AG20443 (cell line): Measurements from ENCODE around the gene SPAG6.
"Not testable (repeated sequence)": the region's sequence is repeated elsewhere in the genome, so short reads cannot be mapped to it uniquely, and the experiment has no call there.

Experiments used
- DNase-seq: peaks from one replicate; pipeline ENCODE4 v3.0.0; 2012; ENCODE audit warnings: low spot score, mixed read lengths

The SPAG6 gene

DNA sequence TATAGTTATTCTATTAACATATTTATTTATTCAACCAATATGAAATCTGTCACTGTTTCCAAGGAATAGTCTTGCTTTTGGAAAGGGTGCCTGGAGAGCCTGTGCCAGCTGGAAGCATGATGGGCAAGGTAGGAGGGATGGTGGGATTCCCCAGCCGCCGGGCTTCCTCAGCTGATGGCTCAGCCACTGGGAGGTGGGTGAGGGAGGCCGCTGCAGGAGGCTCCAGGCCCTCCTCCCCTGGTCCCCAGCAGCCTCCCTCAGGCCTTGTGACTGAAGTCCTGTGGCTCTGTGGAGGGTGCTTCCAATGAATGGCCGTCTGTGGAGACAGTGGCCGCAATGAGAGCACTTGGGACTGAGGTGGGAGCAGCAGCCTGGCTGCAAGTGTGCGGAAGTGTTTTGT, 27.0 kb downstream of the SPAG6 start:
- DNase-seq, result no peak

DNA sequence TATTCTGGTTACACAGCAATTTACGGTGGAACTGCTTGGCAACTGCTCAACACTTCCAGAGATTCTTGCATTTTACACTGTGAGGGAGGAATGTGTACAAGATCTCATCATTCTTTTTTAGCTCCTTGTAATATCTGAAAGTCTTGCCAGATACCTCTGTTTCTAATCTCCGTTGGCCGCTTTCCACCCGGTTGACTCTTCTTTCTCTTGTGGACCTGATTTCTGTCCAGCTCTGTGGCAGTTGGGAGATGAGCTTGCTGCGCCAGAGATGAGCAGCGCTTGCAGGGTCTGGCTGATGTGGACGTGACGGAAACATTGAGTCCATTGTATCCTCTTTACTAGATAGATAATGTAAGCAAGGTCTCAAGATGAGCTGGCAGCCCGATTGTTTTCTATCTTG, 27.6 kb downstream of the SPAG6 start:
- DNase-seq, result no peak

DNA sequence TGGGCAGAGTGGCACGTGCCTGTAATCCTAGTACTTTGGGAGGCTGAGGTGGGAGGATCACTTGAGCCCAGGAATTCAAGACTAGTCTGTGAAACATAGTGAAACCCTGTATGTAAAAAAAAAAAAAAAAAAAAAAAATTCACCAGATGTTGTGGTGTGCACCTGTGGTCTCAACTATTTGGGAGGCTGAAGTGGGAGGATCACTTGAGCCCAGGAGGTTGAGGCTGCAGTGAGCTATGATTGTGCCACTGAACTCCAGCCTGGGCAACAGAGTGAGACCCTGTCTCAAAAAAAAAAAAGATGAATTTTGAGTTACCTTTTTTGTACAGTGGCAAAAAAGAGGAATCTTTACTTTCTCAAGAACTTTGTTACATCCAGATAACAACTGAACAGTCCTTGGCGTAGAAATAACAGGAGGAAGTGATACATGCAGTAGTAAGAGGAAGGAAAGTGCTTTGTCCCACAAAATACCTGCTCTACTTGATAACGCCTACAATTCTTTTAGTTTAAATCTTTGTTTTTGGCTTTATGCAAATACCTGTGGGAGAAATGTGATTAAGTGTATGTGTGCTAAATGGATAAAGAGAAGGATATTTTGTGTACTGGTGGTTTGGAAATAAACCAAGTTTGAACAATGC, 29.3 kb downstream of the SPAG6 start:
- no peak for DNase-seq

DNA sequence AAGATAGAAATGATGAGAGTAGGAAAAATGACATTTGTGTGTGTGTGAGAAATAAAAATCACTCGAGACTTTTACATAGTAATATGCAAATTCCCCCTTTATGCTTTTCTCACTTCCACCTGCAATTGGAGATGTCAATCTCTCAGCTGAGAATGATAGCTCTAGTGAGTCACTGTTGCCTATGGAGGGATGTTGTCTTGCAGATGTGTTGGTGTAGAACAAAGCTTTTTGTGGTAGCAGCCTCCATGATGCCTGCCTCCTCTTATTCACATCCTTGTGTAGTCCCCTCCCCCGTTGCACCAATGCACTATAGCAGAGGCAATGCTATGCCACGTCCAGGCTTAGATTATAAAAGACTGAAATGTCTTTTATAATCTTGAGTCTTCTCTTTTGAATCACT, 33.8 kb downstream of the SPAG6 start:
- DNase-seq, result no peak

DNA sequence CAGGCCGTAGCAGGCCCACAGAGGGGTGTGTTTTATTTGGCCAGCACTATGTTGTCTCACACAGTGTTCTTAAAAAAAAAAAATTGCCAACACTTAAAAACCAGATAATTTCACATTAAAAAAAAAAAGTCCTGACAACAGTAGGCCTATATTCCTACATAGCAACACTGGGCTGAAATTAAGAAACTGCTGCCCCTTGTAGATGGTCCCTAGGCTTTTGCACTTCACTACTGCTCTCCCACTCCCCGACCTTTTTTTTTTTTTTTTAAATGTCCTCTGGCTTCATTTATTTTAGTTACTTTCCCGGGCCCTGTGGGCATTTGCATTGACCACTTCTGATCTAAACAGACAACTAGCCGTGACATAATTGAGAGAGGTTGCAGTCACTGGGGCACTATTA, 36.0 kb downstream of the SPAG6 start:
- no peak for DNase-seq

DNA sequence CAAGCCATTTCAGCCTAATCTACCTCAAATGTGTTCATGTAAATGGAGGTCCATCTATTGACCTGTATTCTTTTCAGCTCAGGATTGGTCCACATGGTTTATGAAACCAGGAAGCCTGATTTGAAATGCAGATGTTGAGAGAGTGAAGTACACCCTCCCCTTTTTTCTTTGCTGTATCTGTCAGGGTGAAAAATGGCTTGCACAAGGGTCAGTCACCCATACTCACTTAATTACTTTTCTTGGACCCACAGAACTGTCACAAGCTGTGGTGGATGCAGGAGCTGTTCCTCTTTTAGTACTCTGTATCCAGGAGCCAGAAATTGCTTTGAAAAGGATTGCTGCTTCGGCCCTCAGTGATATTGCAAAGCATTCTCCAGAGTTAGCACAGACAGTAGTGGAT, 41.2 kb downstream of the SPAG6 start:
- DNase-seq, result no peak

DNA sequence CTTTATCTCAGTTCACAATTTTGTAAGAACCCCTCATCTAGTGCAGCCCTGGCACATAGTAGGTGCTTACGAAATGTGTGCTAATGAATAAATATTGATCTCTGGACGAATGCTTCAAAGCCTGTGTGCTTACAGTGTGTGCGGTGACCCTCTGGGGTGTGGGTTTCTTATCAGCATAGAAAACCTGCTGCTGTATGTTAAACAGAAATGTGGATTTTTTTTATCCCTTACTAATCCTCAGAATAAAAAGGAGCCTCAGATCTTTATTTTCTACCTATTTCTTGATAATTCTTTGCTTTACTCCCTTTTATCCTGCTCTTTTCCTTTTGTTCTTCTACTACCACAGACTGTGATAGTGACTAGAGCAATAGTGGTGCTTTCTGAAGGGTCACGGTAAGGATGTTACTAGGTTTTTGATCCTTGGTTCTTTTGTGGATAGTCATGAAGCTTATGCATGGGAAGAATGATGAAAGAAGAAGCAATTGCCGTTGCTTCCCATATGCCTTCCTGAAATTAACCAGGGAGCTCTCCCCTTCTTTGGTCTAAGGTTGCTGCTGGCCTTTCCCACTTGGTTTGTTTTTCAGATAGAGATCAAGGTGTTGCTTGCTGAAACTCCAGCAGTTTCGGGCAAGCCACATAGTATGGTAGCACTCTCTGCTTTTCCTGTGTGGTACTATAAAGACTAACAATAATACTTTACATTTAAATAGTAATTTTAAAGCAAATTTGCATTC, 44.7 kb downstream of the SPAG6 start:
- no peak for DNase-seq

DNA sequence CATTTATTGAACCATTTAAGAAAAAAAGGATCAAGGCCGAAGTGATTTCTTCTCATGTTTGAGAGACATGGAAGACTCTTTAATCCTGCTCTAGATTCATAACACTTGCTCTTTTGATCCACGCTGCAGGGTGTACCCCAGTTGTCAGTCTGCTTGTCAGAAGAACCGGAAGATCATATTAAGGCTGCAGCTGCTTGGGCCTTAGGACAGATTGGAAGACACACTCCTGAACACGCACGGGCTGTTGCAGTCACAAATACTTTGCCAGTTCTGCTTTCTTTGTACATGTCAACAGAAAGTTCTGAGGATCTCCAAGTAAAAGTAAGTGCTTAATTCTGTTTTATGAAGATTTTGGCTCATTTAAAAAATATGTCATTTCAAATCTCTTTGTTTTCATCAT, 46.3 kb downstream of the SPAG6 start:
- DNase-seq, result no peak

DNA sequence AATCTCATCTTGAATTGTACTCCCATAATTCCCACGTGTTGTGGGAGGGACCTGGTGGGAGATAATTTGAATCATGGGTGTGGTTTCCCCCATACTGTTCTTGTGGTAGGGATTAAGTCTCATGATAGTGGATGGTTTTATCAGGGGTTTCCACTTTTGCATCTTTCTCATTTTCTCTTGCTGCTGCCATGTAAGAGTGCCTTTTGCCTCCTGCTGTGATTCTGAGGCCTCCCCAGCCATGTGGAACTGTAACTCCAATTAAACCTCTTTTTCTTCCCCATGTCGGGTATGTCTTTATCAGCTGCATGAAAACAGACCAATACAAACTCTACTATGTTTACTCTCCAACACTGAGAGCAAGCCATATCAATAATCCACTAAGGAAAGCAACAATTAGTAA, 50.9 kb downstream of the SPAG6 start:
- DNase-seq, result not testable (repeated sequence)

DNA sequence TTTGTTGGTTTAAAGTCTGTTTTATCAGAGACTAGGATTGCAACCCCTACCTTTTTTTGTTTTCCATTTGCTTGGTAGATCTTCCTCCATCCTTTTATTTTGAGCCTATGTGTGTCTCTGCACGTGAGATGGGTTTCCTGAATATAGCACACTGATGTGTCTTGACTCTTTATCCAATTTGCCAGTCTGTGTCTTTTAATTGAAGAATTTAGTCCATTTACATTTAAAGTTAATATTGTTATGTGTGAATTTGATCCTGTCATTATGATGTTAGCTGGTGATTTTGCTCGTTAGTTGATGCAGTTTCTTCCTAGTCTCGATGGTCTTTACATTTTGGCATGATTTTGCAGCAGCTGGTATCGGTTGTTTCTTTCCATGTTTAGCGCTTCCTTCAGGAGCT, 61.6 kb downstream of the SPAG6 start:
- not testable (repeated sequence) for DNase-seq

DNA sequence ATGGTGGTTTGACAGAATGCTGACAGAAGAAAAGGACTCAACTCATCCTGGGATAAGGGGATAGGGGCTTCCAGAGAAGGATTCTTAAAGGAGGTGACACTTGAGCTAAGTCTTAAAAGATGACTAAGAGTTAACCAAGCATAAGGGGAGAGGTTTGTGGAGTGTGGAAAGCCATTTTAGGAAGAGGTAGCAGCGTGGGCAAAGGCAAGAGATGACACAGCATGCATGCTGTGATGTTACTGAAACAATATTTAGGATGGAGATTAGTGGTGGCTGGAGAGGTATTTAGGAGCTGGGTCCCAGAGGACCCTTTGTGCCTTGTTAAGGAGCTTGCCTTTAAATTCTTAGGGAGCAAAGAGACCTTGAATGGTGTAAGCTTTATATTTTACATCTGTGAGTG, 65.1 kb downstream of the SPAG6 start:
- DNase-seq, result no peak

DNA sequence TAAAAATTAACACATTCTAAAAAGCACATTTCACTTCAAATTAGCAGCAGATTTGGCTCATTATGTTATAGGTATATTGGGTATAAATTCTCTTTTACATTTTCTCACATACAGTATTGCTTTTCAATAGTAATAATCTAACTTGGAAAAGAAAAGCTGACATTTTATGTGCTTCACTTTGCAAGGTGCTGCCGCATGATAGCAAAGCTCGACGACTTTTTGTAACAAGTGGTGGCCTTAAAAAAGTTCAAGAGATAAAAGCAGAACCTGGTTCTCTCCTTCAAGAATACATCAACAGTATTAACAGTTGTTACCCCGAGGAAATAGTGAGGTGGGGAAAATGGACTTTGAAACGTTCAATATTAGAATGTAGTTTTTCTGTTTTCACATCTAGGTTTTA, 65.5 kb downstream of the SPAG6 start:
- DNase-seq, result no peak

DNA sequence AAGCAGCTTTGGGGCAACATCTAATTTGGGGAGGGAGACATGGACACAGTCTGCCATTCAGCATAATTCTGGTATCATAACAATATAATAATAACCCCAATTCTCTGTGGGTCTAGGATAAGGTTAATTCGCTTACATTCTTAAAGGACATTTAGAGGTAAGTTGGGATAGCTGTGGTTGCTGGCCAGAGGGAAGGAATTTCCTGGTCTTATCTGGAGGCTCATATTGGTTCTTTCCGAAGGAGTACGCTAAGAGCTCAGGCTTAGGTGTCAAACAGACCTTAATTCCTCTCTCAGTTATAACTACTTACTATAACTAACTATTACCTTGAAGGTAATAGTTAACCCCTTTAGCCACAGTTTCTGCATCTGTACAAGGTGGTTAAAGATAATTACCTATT, 68.8 kb downstream of the SPAG6 start:
- no peak for DNase-seq

DNA sequence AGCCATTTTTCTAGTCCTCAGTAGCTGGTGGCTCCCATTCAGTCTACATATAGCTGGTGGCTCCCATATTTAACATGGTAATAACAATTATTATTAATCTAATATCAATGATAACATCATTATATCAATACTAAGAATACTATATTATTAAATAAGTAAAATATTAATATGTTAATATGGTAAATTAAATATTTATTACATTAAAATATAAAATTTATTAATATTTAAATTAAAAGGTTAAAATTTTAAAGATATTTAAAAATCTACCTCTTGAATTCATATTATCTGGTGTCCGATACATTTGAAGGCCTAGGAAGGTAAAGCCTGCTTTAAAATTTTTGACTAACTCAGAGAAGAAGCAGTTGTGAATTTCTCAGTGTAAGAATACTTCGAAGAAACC, 69.8 kb downstream of the SPAG6 start:
- no peak for DNase-seq

DNA sequence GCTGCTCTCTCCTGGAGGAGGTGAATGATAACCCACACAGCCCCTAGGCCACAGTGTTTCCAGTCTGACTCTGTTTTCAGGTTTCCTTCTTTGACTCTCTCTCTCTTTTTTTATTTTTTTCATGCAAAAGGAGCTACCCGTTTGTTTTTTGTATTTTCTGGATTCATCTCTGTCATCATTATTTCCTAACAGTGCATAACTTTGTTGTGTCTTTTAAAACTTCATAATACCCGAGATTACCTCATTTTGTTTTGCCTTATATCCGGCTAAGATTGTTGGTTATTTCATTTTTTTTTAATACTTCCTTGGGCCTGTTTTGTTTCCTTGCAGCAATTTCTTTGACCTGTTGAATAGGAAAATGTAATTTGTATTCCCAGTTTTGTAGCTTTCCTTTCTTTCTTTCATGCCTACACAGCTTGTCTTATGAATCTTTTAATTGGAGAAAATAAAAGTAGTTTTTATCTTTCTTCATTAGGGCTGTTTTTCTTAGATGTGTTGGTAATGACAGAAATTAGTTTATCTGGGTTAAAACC, 72.5 kb downstream of the SPAG6 start:
- DNase-seq, result no peak

DNA sequence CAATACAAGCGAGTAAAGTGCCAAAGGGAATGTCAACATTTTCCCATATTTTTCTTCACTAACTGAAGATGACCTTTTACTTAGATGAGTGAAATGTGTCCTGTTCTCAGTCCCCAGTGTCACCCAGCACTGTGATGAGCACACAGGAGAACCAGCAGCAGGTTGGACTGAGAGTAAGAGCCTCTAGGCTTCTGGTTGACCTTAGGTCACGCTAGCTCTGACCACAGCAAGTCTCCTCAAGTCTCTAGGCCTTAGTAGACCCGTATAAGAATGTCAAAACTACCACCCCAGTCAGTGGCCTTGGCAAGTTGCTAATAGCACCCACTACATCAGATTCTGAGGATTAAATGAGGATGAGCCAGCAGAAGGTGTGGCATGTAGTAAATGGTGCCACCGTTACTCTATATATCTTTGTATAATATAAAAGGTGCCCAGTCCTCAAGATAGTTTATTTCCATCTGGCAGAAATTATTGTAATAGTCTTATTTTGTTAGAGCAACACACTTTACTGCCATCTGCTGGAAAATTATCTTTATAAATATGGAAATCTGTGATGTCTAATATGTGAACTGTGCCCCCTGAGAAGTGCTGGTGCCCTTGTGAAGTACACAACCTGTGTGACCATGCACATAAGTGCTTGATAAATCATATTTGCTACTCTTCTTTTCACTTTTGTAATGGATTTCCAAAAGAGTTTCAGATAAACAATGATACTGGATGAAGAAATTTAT, 75.7 kb downstream of the SPAG6 start:
- peak; percentile 39 for DNase-seq

DNA sequence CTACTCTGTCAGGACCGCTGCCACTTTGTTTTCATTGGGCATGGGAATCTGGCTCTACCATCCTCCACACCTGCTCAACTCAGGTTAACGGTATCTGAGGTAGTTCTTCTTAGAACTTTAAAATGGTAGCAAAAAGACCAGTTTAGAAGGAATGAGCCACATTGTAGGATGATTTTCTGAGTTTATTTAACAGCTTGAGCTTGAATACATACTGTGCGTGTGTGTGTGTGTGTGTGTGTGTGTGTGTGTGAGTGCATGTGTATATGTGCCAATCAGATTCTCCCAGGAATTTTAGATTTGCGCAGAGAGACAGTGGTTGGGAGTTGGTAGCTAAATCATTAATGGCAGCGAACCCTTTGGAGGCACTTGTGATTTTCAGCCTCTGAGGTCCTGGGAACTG, 81.4 kb downstream of the SPAG6 start:
- DNase-seq, result no peak

DNA sequence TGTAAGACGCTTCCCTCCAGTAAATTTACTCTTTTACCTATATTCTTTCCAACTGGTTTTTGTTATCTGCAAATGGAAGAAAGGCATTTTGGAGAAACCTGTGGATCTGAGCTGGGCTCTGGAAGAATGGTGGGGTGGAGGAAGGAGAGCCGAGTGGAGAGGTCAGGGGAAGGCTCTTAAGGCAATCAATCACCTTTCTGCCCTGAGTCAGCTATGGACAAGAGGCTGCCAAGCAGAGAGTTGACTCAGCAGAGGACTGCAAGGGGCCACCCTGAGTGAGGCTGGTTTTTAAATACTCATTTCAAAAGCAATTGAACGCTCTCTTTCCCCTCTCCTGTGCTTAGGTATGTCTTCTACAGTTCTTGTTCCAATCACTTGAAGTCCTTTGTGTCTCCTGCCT, 81.8 kb downstream of the SPAG6 start:
- DNase-seq, result peak; percentile 44

DNA sequence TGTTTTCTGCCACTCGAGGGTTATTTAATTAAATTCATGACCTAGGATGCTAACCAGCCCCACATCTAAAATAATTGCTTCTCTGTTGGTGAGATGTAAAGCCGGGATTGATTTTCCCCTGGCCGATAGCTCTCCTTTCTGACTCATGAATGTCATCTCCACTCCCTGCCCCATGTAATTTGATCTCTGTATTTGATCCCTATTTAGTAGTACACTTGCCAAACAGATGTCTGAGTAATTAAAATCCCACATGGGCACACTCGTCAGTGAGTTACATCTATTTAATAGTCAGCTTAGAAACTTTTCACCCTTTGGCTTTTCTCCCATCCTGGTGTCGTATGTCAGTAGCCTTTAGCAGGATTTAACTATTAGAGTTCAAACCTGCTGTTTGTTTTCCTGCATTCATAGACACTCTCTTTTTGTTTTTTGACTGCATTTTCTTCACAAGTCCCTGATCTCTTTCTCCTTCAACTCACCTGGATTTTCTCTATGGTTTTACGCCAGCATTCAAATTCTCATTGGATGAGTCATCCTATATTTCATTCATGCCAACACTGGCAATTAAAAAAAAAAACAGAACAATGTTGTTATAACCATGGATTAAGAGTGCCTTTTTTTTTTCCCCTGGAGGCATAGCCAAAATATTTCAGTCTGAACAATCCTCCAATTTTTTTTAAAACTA, 82.7 kb downstream of the SPAG6 start:
- peak; percentile 74 for DNase-seq

DNA sequence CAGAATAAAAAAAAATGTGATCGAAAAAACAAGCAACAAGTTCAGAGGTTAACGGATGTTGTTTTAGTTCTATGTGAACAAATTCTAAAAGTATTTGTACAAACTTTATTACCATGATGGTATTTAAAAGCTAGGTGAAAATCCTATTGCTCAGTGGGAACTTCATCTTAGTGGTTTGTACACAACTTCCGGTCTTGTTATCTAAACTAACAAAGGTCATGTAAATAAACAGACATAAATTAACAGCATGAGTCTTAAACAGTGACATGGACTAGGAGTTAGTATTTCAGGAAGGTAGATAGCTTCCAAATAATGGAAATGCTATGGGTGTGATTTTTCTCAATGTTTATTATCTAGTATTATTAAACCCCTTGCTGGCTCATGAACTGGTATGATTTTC, 83.8 kb downstream of the SPAG6 start:
- no peak for DNase-seq

DNA sequence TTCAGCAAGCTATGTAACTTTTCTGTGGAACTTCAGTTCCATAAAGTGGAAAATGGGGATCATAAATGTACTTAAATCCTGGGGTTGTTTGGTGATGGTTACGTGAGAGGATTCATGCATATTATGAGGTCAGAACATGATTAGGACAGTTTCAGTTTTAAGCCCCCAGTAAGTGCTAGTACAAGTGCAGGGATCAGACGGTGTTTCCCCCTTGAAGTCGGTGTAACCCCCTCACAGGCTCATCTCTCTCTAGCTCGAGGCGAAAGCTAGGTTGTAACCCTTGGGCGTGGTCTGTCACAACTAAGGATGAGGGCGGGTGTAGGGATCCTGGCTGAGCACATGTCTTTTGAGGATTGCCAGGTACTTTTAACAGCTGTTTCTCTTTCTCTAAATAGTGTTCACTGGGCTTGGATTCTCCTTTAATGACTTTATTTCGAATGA, 84.7 kb downstream of the SPAG6 start:
- DNase-seq, result no peak

DNA sequence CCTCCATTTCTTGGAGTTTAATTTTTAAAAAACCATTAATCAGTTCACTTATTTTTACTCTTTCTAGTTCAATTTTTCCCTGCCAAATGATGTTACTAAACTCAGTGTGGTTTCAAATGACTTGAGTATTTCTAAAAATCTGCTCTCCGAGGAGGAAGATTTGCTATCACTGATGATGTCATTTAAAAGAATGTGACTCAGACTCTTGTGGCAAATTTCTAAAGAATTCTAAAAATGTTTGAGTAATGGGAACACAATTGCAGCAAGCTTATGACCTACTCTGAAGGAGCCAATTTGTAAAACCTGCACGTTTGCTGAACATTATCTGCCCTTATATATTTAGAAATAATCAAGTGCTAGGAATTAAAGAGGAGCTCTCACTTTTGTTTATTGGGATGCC, 88.6 kb downstream of the SPAG6 start:
- peak; percentile 66 for DNase-seq

DNA sequence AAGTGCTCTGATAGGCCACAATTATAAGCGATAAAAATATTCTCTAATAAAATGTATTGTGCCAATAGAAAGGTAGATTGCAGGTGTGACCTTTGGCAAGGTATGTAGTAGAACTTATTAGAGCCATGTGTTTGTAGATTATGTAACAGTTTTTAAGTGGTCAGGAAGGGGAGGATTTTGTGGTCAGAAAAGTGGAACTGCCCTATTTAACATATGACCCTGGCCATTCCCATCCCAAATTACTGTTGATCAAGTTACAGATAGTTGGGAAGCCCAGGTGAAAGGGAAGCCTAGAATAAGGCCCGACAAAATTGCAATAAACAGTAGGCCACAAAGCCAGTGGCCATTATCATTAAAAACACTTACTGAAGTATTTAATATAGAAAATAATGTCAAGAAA, 89.2 kb downstream of the SPAG6 start:
- no peak for DNase-seq
